Measurements from ENCODE around the gene EXPH5. TPM values are rescaled to one million over a fixed set of nuclear protein-coding genes. Genes with fewer than 3 reads are reported as not detected.

The EXPH5 gene
- total and polyA plus RNA-seq, 2 of the 8 experiments (the other 6 are each of a cell fraction or from before 2014, with no cell fraction given): 1.1 to 11.5 TPM

GRCh38 chr11:108536783-108537182, 56.8 kb downstream of the EXPH5 start:
- Histone ChIP-seq H3K18ac (ENCODE audit: extremely low read depth, low read length) (no peak overlapping the region), H4K8ac (ENCODE audit: extremely low read depth, insufficient read depth, low read length) (no peak overlapping the region), H4K20me1 (replicated peaks in 1 of 2; ENCODE audit: control insufficient read depth in 1 of 2, insufficient read depth in 2 of 2, low read length in 2 of 2) (no peaks in the 10 kb centered on the region), H3K14ac (ENCODE audit: insufficient read length) (no peak overlapping the region), H3K79me2 (ENCODE audit: control insufficient read depth in 1 of 2, insufficient read depth in 2 of 2, low read length in 2 of 2) (no peaks in the 10 kb centered on the region), H3K23ac (ENCODE audit: insufficient read length) (no peak overlapping the region), H2BK5ac (ENCODE audit: low read depth, low read length) (no peak overlapping the region), H4K91ac (replicated peaks; ENCODE audit: insufficient read length, low read length) (no peak overlapping the region), H4K5ac (ENCODE audit: insufficient read length, low read depth, low read length) (no peak overlapping the region), H2AK5ac (ENCODE audit: low read depth, low read length) (no peak overlapping the region), H3K27me3 (replicated peaks in 1 of 4; ENCODE audit: control insufficient read depth in 3 of 4, extremely low read depth in 1 of 4, insufficient read depth in 3 of 4, low read length in 3 of 4) (peaks cover 0 to 1% (median 0%) of the 10 kb centered on the region in 4 experiments; a peak in 1 of 7 replicates), H2AFZ (ENCODE audit: low read length) (no peak overlapping the region), H3K36me3 (ENCODE audit: control insufficient read depth in 2 of 4, insufficient read depth in 4 of 4, low read length in 3 of 4) (no peaks in the 10 kb centered on the region), H3K27ac (ENCODE audit: low read depth, low read length) (no peak overlapping the region), H2BK120ac (replicated peaks; ENCODE audit: low read depth, low read length) (no peak overlapping the region), H3K23me2 (ENCODE audit: low read depth, low read length) (no peaks in the 10 kb centered on the region), H3K4me2 (ENCODE audit: insufficient read depth in 1 of 2, low read depth in 2 of 2, low read length in 2 of 2) (no peak overlapping the region), H2BK12ac (ENCODE audit: low read depth, low read length) (no peak overlapping the region), H3K79me1 (ENCODE audit: low read depth, low read length) (no peaks in the 10 kb centered on the region), H3K4me1 (replicated peaks in 1 of 4; ENCODE audit: control insufficient read depth in 3 of 4, insufficient read depth in 4 of 4, low read length in 3 of 4) (no peaks in the 10 kb centered on the region), H3K9me3 (ENCODE audit: insufficient read depth in 2 of 2, low read depth in 1 of 2, low read length in 1 of 2) (no peaks in the 10 kb centered on the region), H2BK15ac (ENCODE audit: low read length) (no peak overlapping the region), H3K9ac (replicated peaks in 1 of 4; ENCODE audit: extremely low read depth in 1 of 4, low read depth in 3 of 4, low read length in 3 of 4) (no peak overlapping the region), H3K4me3 (ENCODE audit: extremely low read depth in 1 of 4, insufficient read depth in 2 of 4, low read depth in 3 of 4, low read length in 4 of 4) (no peak overlapping the region), H2BK20ac (ENCODE audit: low read length) (no peak overlapping the region), H3K56ac (replicated peaks; ENCODE audit: insufficient read length, low read depth, low read length) (no peak overlapping the region), H3K4ac (replicated peaks; ENCODE audit: insufficient read length, low read depth, low read length) (no peak overlapping the region)
- no peak for DNase-seq (ENCODE audit: low read depth in 1 of 2, low spot score in 2 of 2)
- ChIA-PET CTCF (ENCODE audit: partially characterized antibody) (no interaction called here), POLR2A (ENCODE audit: partially characterized antibody) (no interaction called here)
- no peak for FAIRE-seq
- 78% methylated on average over 5 of the region's 5 CpGs; no CpG with 5 or more reads in 1 of the 2 experiments for WGBS, 2 experiments (ENCODE audit: extremely low coverage in 1 of 2, insufficient coverage in 1 of 2, insufficient read length in 1 of 2, insufficient replicate concordance in 2 of 2, low coverage in 1 of 2, low lambda C conversion rate in 2 of 2, missing lambda C conversion rate in 1 of 2)
- no peak for TF ChIP-seq KDM5A (IDR thresholded peaks at IDR 0.05; ENCODE audit: low read length)
- no peak for TF ChIP-seq HDAC6 (IDR thresholded peaks at IDR 0.05; ENCODE audit: low read depth, low read length)
- no peak for TF ChIP-seq KDM4A (IDR thresholded peaks at IDR 0.05; ENCODE audit: low read depth, low read length, severe bottlenecking)
- TF ChIP-seq, protein P1, sequence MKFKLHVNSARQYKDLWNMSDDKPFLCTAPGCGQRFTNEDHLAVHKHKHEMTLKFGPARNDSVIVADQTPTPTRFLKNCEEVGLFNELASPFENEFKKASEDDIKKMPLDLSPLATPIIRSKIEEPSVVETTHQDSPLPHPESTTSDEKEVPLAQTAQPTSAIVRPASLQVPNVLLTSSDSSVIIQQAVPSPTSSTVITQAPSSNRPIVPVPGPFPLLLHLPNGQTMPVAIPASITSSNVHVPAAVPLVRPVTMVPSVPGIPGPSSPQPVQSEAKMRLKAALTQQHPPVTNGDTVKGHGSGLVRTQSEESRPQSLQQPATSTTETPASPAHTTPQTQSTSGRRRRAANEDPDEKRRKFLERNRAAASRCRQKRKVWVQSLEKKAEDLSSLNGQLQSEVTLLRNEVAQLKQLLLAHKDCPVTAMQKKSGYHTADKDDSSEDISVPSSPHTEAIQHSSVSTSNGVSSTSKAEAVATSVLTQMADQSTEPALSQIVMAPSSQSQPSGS (IDR thresholded peaks at IDR 0.05; ENCODE audit: low read length): no peak
- TF ChIP-seq, protein P2, sequence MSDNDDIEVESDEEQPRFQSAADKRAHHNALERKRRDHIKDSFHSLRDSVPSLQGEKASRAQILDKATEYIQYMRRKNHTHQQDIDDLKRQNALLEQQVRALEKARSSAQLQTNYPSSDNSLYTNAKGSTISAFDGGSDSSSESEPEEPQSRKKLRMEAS (IDR thresholded peaks at IDR 0.05): no peak
- TF ChIP-seq BCL11A (IDR thresholded peaks at IDR 0.05; ENCODE audit: low read depth in 2 of 2, low read length in 2 of 2): no peak
- TF ChIP-seq, protein P3, sequence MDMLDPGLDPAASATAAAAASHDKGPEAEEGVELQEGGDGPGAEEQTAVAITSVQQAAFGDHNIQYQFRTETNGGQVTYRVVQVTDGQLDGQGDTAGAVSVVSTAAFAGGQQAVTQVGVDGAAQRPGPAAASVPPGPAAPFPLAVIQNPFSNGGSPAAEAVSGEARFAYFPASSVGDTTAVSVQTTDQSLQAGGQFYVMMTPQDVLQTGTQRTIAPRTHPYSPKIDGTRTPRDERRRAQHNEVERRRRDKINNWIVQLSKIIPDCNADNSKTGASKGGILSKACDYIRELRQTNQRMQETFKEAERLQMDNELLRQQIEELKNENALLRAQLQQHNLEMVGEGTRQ (IDR thresholded peaks at IDR 0.05; ENCODE audit: low read length): no peak
- no peak for TF ChIP-seq CHD2 (IDR thresholded peaks at IDR 0.05; ENCODE audit: low read length)
- TF ChIP-seq EP300 (IDR thresholded peaks at IDR 0.05; ENCODE audit: borderline replicate concordance in 1 of 2, low read depth in 2 of 2, low read length in 2 of 2): no peak
- no peak for TF ChIP-seq BRCA1 (IDR thresholded peaks at IDR 0.05; ENCODE audit: low read depth, low read length)
